Measurements from ENCODE around the gene RACK1.
"Not testable (repeated sequence)": the region's sequence is repeated elsewhere in the genome, so short reads cannot be mapped to it uniquely, and the experiment has no call there.

The RACK1 gene

DNA sequence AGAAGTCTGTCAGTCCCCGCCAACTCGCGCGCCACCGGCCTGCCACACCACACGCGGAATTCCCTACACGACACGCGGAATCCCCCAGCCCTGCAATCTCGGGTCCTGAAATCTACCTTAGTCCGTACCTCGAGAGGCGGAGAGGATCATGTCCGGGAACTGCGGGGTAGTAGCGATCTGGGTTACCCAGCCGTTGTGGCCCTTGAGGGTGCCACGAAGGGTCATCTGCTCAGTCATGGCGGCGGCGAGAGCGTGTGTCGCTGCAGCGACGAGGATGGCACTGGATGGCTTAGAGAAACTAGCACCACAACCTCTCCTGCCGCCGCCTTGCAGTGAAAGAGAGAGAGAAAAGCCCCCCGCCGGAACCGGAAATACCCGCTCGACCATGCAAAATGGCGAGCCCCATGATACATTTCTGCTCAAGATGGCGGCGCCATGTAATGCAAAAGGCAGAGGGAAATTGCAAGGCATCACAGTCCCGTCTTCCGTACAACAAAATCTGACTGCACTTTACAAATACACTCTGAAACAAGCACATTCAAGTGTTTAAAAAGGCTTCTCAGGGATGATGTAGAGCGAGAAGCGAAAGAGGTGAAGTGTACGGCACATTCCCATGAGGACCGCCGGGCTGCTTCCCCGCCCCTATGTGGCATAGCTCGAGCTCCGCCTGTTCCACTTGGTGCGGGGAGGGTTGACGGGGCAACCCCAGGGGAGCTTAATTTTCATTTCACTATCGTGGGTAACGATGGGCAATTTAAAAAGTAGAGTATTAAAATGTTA is at the start of gene RACK1:
RACK1 (minus strand) TSS at position 343 of the 780 bp plus-strand sequence; CDS start at position 237, 106 bp downstream.
- DNase-seq = no peak

DNA sequence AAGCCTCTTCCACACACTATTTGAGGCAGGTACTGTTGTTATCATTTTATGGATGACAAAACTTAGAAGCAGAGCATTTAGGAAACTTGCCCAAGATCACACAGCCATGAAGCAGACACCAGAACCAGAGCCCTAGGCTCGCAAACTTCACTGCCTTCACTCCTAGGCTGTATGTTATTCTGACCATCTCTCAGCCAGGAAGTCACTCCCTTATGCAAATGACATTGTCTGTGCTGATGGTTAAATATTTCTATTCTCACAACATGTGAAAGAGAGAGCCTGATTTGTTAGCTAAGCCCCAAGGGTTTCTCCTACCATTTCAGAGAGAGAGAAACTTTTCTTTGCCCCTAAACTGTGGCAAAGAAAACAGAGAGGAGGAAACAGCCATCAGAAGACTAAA is 43.6 kb upstream of the RACK1 start:
- not testable (repeated sequence) for DNase-seq

DNA sequence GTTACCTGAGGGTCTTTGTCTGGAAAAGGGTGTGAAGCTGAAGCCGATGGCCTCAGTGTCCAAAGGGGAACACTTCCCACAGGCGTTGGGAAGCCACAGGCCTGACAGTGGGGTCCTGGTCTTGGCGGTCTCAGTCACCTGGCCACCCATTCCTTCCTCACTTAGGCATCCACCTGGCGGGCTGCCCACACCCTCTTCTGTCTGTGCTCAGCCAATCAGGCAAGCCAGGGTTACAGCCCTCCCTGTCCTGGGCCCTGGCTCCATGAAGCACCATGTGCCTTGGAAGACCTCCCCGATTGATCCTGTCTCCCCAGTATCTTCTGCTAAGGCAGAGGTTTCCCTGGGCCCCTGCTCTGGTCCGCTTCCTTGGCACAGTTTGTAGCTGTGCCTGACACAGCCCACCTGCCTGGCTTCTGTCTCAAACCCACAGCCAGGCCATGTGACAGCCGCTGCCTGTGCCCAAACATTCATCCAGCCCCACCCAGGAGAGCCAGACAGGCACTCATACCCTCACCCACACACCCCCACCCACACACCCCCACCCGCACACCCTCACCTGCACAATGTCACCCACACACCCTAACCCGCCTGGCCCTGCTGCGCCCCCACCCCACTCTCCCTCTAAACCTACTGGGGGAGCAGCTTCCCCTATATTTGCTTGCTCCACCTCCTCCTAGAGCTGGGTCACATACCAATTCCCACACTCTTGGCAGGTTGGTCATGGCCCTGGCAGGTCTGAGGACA is 42.4 kb upstream of the RACK1 start:
- DNase-seq = not testable (repeated sequence)

GRCh38 chr5:181283841-181284755 is 40.4 kb upstream of the RACK1 start:
- DNase-seq = not testable (repeated sequence)

- no peak for DNase-seq
Observed at GRCh38 chr5:181283347-181283746, 39.6 kb upstream of the RACK1 start.

GRCh38 chr5:181282874-181283273 is 39.2 kb upstream of the RACK1 start:
- DNase-seq = no peak

- not testable (repeated sequence) for DNase-seq
Observed at GRCh38 chr5:181282415-181282814, 38.7 kb upstream of the RACK1 start.

- DNase-seq = no peak
Observed at GRCh38 chr5:181281984-181282316, 38.2 kb upstream of the RACK1 start.

GRCh38 chr5:181281077-181281983 is 37.6 kb upstream of the RACK1 start:
- no peak for DNase-seq

- no peak for DNase-seq
Observed at GRCh38 chr5:181280251-181280762, 36.6 kb upstream of the RACK1 start.

- not testable (repeated sequence) for DNase-seq
Observed at GRCh38 chr5:181273433-181273744, 29.7 kb upstream of the RACK1 start.

GRCh38 chr5:181271081-181271480 is 27.4 kb upstream of the RACK1 start:
- DNase-seq = no peak

DNA sequence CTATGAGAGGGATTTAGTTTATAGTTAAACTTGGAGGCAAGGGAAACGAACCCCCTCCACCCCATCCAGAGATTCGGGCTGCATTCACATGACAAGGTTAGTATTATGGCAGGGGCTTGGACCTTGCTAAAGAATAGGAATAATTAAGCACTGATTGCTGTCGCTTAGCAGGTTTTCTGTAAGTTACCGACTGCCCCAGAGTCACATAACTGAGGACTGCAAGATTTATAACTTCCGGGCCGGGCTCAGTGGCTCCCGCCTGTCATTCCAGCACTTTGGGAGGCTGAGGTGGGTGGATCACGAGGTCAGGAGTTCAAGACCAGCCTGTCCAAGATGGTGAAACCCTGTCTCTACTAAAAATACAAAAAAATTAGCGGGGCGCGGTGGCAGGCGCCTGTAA is 24.2 kb upstream of the RACK1 start:
- DNase-seq = not testable (repeated sequence)

- DNase-seq = not testable (repeated sequence)
Observed at GRCh38 chr5:181267291-181267904, 23.7 kb upstream of the RACK1 start.

- no peak for DNase-seq
Observed at GRCh38 chr5:181265092-181265671, 21.5 kb upstream of the RACK1 start.

DNA sequence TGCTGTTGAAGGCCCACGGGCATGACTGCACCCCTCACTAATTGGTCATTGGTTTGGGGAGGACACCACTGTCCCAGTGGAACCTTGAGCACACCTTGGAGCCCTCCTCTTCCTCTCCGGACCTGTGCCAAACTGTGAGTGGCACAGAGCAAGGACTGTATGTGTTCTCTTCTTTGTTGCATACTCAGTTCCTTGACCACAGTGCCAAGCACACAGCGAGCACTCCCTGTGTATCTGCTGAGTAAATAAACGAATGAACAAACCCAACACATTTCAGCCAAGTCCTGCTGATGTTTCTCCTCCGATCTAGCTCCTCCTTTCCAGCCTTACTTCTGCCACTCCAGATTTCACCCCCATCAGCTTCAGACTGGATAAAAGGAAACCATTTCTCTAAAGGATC is 19.9 kb upstream of the RACK1 start:
- no peak for DNase-seq

DNA sequence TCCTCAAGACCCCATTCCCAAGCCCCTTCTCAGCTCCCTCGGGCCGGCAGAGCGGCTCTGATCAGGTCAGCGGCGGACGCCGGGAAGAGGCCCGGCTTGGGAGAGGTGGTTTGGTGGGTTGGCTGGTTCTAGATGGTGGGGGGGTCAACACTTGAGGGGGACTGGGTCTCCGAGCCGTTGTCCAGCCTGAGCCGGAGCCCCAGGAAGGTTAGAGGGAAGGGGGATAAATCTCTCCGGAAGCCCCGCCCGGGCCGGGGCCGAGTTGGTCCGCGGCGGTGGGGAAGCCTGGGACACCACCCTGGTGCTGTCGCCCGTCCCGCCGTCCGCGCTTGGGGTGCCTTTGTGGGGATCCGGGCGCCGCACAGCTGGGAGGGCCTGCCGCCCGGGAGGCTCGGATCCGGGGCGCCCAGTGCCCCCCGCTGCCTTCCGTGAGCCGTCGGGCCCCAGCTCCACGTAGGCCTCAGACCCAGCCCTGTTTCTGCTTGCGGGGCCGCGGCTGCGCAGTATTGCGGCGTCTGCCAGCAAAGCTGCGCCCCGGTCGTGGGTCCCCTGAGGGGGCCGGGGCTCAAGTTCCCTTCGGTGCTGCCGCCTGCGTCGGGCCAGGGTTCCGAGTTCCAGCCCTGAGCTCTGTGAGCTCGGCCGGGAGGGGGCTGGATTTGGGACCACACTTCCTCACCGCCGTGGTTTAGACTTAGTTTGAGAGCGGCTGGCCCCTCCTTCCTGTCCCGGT is 17.8 kb upstream of the RACK1 start:
- no peak for DNase-seq

DNA sequence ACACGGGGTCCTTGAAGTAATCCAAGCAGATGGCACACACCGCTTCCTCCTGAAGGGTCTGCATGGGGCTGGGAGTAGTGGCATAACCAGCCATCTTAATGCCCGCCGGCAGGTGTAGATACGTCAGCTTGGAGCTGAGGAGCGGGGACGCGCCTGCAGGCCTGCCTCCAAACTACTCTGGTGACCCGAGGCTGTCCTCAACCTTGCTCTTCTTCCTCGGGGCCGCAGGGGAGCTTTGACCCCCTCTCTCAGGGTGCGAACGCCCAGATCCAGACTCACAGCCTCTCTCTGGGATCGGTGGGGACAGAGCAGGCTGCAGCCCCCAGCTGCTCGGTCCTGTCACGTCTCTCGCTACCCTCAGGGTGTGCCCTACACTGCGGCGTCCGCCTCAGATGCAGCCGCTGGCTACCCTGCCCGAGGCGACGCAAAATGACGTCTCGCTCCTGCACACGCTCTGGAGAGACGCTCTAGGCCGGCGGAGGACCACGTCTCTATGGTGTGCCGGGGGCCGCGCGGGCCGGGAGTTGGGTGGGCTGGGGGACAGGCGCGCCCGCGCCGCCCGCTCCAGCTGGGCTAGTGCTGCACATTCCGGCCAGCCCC is 17.1 kb upstream of the RACK1 start, which contains the start of gene TRIM52:
TRIM52 (minus strand) TSS at position 424 of the 600 bp plus-strand sequence; CDS start at position 94, 330 bp downstream.
- no peak for DNase-seq

DNA sequence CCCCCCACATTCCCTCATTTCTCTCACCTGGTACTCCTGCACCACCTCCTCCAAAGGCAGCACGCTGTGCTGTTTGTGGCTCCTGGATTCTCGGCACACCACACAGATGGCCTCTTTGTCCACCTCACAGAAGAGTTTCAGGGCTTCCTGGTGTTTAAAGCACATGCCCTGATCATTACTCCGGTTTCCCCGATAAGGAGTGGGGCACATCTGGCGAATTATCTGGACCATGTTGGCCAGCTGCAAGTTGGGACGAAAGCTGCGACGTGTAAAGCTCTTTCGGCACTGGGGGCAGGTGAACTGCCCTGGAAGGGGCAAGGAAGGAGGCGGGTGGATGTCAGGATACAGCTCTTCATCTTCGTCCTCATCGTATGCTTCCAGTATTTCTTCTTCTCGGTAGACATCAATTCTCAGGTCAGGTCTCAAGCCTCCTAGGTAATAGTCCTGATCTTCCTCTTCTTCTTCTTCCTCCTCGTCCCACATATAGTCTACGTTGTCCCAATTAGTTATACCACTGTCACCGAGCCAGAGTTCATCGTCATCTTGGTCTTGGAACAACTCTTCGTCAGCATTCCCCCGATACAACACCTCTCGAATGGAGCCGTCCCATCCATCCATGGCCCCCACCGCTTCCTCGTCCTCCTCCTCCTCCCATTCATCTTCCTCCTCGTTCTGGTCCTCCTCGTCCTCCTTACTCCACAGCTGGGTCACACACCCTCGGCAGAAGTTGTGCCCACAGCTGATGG is 16.4 kb upstream of the RACK1 start:
- DNase-seq = no peak

Measured in NCI-H748 treated with DMSO at 0.1 percent for 48 hours (cell line).